ENCODE data around the gene ZNF467. TPM values are rescaled to one million over a fixed set of nuclear protein-coding genes. Genes with fewer than 3 reads are reported as not detected.
A peak's percentile ranks its signal among the peaks of the same experiment; 100 is the strongest.

Gene ZNF467
- total and polyA plus RNA-seq, 8 donors, result 6.3 to 18.6 (median 8.8) TPM

- Histone ChIP-seq H3K36me3 (peaks cover 0 to 4% (median 0%) of the 10 kb centered on the region in 3 donors), H3K4me3 (peak overlapping the region; percentile 55 to 80 (median 64)), H3K27ac (peak overlapping the region in 2 of 4 donors; percentile 48 to 62), H3K9me3 (no peaks in the 10 kb centered on the region), H3K27me3 (no peaks in the 10 kb centered on the region), H3K4me1 (peaks cover 0 to 4% (median 0%) of the 10 kb centered on the region in 3 donors)
- DNase-seq (peak in 4 of 6 donors; percentile 39 to 77 (median 59)), ATAC-seq (peak; percentile 4 to 29 (median 14)), FAIRE-seq (no peak)
- no peak for TF ChIP-seq CTCF (IDR thresholded peaks at IDR 0.05)
- 0 to 1% methylated on average over 42 to 55 of the region's 55 CpGs for WGBS, 2 donors
- intact Hi-C loops (cut with DNase I), result no loop called here
These were observed 393 bp downstream of the ZNF467 start for GRCh38 chr7:149772956-149773434.

- no peaks in the 10 kb centered on the region for H3K9me3 ChIP-seq
- H3K36me3 ChIP-seq, result peaks cover 0 to 6% (median 0%) of the 10 kb centered on the region in 3 donors
- 1 to 2% methylated on average over 37 to 47 of the region's 47 CpGs for WGBS, 2 donors
- no peaks in the 10 kb centered on the region for H3K27me3 ChIP-seq
- intact Hi-C loops (cut with DNase I), result no loop called here
- no peak for FAIRE-seq
- no peak for TF ChIP-seq CTCF (IDR thresholded peaks at IDR 0.05)
- peak in 4 of 6 donors; percentile 46 to 87 (median 74) for DNase-seq
- peak overlapping the region; percentile 37 to 80 (median 64) for H3K4me3 ChIP-seq
- peak in 3 of 4 donors; percentile 13 to 37 (median 14) for ATAC-seq
- H3K27ac ChIP-seq, result peak overlapping the region in 2 of 4 donors; percentile 52 to 54
- peaks cover 0 to 4% (median 0%) of the 10 kb centered on the region in 3 donors for H3K4me1 ChIP-seq
These were observed 990 bp downstream of the ZNF467 start for GRCh38 chr7:149772241-149772955.

- FAIRE-seq, result no peak
- intact Hi-C loops (cut with DNase I), result no loop called here
These were observed 1.6 kb downstream of the ZNF467 start for GRCh38 chr7:149771720-149772240.

GRCh38 chr7:149770728-149771636, 2.4 kb downstream of the ZNF467 start:
- intact Hi-C loops (cut with DNase I), result no loop called here
- Histone ChIP-seq H3K36me3 (peaks cover 0 to 6% (median 0%) of the 10 kb centered on the region in 3 donors), H3K4me1 (peaks cover 0 to 4% (median 0%) of the 10 kb centered on the region in 3 donors), H3K9me3 (no peaks in the 10 kb centered on the region), H3K4me3 (peak overlapping the region; percentile 5 to 80 (median 41)), H3K27ac (peak overlapping the region; percentile 17 to 76 (median 42)), H3K27me3 (no peaks in the 10 kb centered on the region)
- FAIRE-seq (no peak), ATAC-seq (peak; percentile 7 to 17 (median 15)), DNase-seq (peak; percentile 57 to 86 (median 65))
- TF ChIP-seq CTCF (IDR thresholded peaks at IDR 0.05), result no peak
- WGBS, 2 donors, result 19 to 22% methylated on average over 16 of the region's 16 CpGs

More at GRCh38 chr7:149771720-149772240, 1.6 kb downstream of the ZNF467 start:
- peak overlapping the region; percentile 5 to 80 (median 41) for H3K4me3 ChIP-seq
- peaks cover 0 to 4% (median 0%) of the 10 kb centered on the region in 3 donors for H3K4me1 ChIP-seq
- peaks cover 0 to 6% (median 0%) of the 10 kb centered on the region in 3 donors for H3K36me3 ChIP-seq
- TF ChIP-seq CTCF (IDR thresholded peaks at IDR 0.05), result no peak
- peak; percentile 94 to 97 (median 95) for DNase-seq
- peak overlapping the region in 2 of 4 donors; percentile 62 to 76 for H3K27ac ChIP-seq
- 1% methylated on average over 35 to 37 of the region's 37 CpGs for WGBS, 2 donors
- ATAC-seq, result peak; percentile 89 to 95 (median 93)
- H3K9me3 ChIP-seq, result no peaks in the 10 kb centered on the region
- no peaks in the 10 kb centered on the region for H3K27me3 ChIP-seq

All from pancreas (tissue), 10 donors.